H1 (cell line): ENCODE measurements around the gene SBK2. TPM values are rescaled to one million over a fixed set of nuclear protein-coding genes. Genes with fewer than 3 reads are reported as not detected.
A peak's percentile ranks its signal among the peaks of the same experiment; 100 is the strongest.

Experiments
- ATF2 ChIP-seq: IDR thresholded peaks from 2 replicates; pipeline ENCODE4 v1.6.1; 2012; ENCODE audit warnings: low read length, inconsistent platforms
- BCL11A ChIP-seq, 2 experiments: IDR thresholded peaks; one replicate each; pipeline ENCODE4 v1.6.1; 2011; ENCODE audit warnings: low read depth in 2 of 2, low read length in 2 of 2, mild to moderate bottlenecking in 2 of 2
- CBX8 ChIP-seq: fragments of 300-800, 300-1000 bp; sonication (generic); IDR thresholded peaks from 2 replicates; pipeline ENCODE4 v1.7.1; 2016; ENCODE audit warnings: low read depth, low read length, borderline replicate concordance
- CHD1 ChIP-seq: IDR thresholded peaks from 2 replicates; pipeline ENCODE4 v1.6.1; 2012; ENCODE audit warnings: low read depth, low read length, improper control_type of control experiment
- CREB1 ChIP-seq: IDR thresholded peaks from 2 replicates; pipeline ENCODE4 v1.6.1; 2012; ENCODE audit warnings: inconsistent platforms
- GABPA ChIP-seq: IDR thresholded peaks from 2 replicates; pipeline ENCODE4 v1.6.1; 2011; ENCODE audit warnings: mild to moderate bottlenecking, low read length, moderate library complexity, borderline replicate concordance; ENCODE audit not compliant: insufficient read depth
- HDAC2 ChIP-seq, 2 experiments: fragments of 300-600 bp in 1 of 2; sonication (generic) in 1 of 2; IDR thresholded peaks; 2 replicates each; pipeline ENCODE4 v1.6.1; 2011 to 2012; ENCODE audit warnings: low read depth in 2 of 2, low read length in 2 of 2, mild to moderate bottlenecking in 2 of 2, moderate library complexity in 2 of 2, borderline replicate concordance in 1 of 2, inconsistent platforms in 1 of 2
- JUND ChIP-seq: IDR thresholded peaks from 2 replicates; pipeline ENCODE4 v1.6.1; 2011; ENCODE audit warnings: mild to moderate bottlenecking, improper control_type of control experiment, low read length
- KDM5A ChIP-seq: fragments of 200-600 bp; IDR thresholded peaks from 2 replicates; pipeline ENCODE4 v1.7.1; 2012; ENCODE audit warnings: mild to moderate bottlenecking, low read length, inconsistent platforms, mixed read lengths
- MAX ChIP-seq: IDR thresholded peaks from 2 replicates; pipeline ENCODE4 v1.6.1; 2012; ENCODE audit warnings: inconsistent platforms
- NANOG ChIP-seq: IDR thresholded peaks from 2 replicates; pipeline ENCODE4 v1.6.1; 2011; ENCODE audit warnings: low read length, low read depth, mild to moderate bottlenecking, inconsistent platforms; ENCODE audit not compliant: insufficient read depth, poor library complexity, severe bottlenecking
- POLR2AphosphoS5 ChIP-seq: IDR thresholded peaks from 2 replicates; pipeline ENCODE4 v1.6.1; 2011; ENCODE audit warnings: low read depth, low read length
- RFX5 ChIP-seq: IDR thresholded peaks from 2 replicates; pipeline ENCODE4 v1.6.1; 2011; ENCODE audit warnings: low read depth, low read length, improper control_type of control experiment, borderline replicate concordance
- RNF2 ChIP-seq: fragments of 200-900, 300-1000 bp; sonication (generic); IDR thresholded peaks from 2 replicates; pipeline ENCODE4 v1.7.1; 2016; ENCODE audit warnings: borderline replicate concordance, low read depth, mild to moderate bottlenecking, antibody characterized with exemption, low read length; ENCODE audit not compliant: poor library complexity, severe bottlenecking; ENCODE audit errors: missing control alignments
- RXRA ChIP-seq: IDR thresholded peaks from 2 replicates; pipeline ENCODE4 v1.6.1; 2011; ENCODE audit warnings: low read depth, mild to moderate bottlenecking, low read length, moderate library complexity; ENCODE audit not compliant: insufficient read depth
- SIX5 ChIP-seq: IDR thresholded peaks from 2 replicates; pipeline ENCODE4 v1.6.1; 2011; ENCODE audit warnings: mild to moderate bottlenecking, low read depth, low read length
- TAF1 ChIP-seq: IDR thresholded peaks from 2 replicates; pipeline ENCODE4 v1.6.1; 2011; ENCODE audit warnings: mild to moderate bottlenecking, low read depth, low read length
- TCF12 ChIP-seq: IDR thresholded peaks from 2 replicates; pipeline ENCODE4 v1.6.1; 2011; ENCODE audit warnings: low read depth, mild to moderate bottlenecking, low read length
- TEAD4 ChIP-seq: IDR thresholded peaks from 2 replicates; pipeline ENCODE4 v1.6.1; 2012; ENCODE audit warnings: low read depth, low read length, inconsistent platforms, mixed read lengths
- USF2 ChIP-seq: IDR thresholded peaks from 2 replicates; pipeline ENCODE4 v1.6.1; 2011; ENCODE audit warnings: low read length, improper control_type of control experiment
- YY1 ChIP-seq: IDR thresholded peaks from 2 replicates; pipeline ENCODE4 v1.6.1; 2011; ENCODE audit warnings: low read depth, mild to moderate bottlenecking, low read length
- polyA plus RNA-seq, 7 experiments: library from polyadenylated mRNA; depleted of rRNA in 3 of 7; stranded (reverse) in 5 of 7; unstranded in 2 of 7; fragments of >200 nt in 5 of 7; fragments of 200-250 nt in 2 of 7; gene quantifications; 1 replicate in 5 of 7; 2 replicates in 1 of 7; 4 replicates in 1 of 7; pipeline versions ENCODE4 v1.2.1 to v1.2.3, GENCODE V29; 2011 to 2013; ENCODE audit warnings: missing spikeins in 2 of 7, mixed read lengths in 2 of 7
- total RNA-seq: library from RNA; stranded (reverse); fragmentation: NEBNext Ultra II Directional; extraction: Animal tissue kit (Norgen Biotek cat#: 25700); gene quantifications from 2 replicates; pipeline ENCODE4 v1.2.1, GENCODE V29; 2021

Gene SBK2
- total and polyA plus RNA-seq, 2 of the 8 experiments (the other 6 are each of a cell fraction or from before 2014, with no cell fraction given), result 3.2 to 4.1 TPM

- TF ChIP-seq RNF2 (no peak), RXRA (no peak), RFX5 (no peak), NANOG (no peak), YY1 (no peak), CBX8 (no peak), KDM5A (no peak), POLR2AphosphoS5 (no peak), TAF1 (0 out of 2 replicates have a peak, but pooled peaks have one; percentile 44), TCF12 (peak; percentile 89; the same call in 1 of the 2 replicates), GABPA (no peak), TEAD4 (no peak), CHD1 (no peak), ATF2 (no peak), BCL11A (IDR thresholded peaks at IDR 0.05; ENCODE audit: low read depth in 2 of 2, low read length in 2 of 2) (no peak), SIX5 (no peak), JUND (no peak), HDAC2 (IDR thresholded peaks at IDR 0.05; ENCODE audit: borderline replicate concordance in 1 of 2, low read depth in 2 of 2, low read length in 2 of 2) (no peak), USF2 (no peak), CREB1 (no peak), MAX (peak; percentile 36; the same call in 1 of the 2 replicates)
These were observed 12.8 kb upstream of the SBK2 start (continued) for GRCh38 chr19:55549500-55550320.
